ENCODE data around the gene PDGFC. TPM values are rescaled to one million over a fixed set of nuclear protein-coding genes. Genes with fewer than 3 reads are reported as not detected.

Gene PDGFC
- total and polyA plus RNA-seq, 2 of the 8 experiments (the other 6 are each of a cell fraction or from before 2014, with no cell fraction given) = 0.65 to 2.7 TPM

DNA sequence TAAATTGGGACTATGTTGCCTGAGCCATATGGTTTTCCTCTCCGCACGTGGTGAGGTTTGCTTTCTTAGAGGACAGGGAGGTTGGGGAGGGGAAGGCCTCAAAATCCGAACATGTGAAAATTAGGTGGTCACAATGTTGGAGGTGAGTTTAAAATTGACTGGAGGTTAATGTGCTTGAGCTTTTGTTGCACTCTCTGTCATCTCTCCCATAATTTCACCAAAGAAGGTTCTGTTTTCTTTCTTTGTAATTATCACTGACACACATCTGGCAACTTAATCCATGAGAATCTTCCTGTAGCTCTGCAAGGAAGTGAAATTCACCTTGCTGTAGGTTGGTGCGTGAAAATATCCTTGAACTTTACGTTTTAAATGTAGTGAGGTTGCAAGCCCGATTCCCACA is 225.5 kb downstream of the PDGFC start:
- Histone ChIP-seq H3K79me2 (ENCODE audit: control insufficient read depth in 1 of 2, insufficient read depth in 2 of 2, low read length in 2 of 2) (no peaks in the 10 kb centered on the region), H2BK12ac (ENCODE audit: low read depth, low read length) (no peak overlapping the region), H3K14ac (ENCODE audit: insufficient read length) (no peak overlapping the region), H3K4me2 (ENCODE audit: insufficient read depth in 1 of 2, low read depth in 2 of 2, low read length in 2 of 2) (no peak overlapping the region), H4K5ac (ENCODE audit: insufficient read length, low read depth, low read length) (no peak overlapping the region), H2BK120ac (replicated peaks; ENCODE audit: low read depth, low read length) (no peak overlapping the region), H3K36me3 (ENCODE audit: control insufficient read depth in 2 of 4, insufficient read depth in 4 of 4, low read length in 3 of 4) (no peaks in the 10 kb centered on the region), H3K27ac (ENCODE audit: low read depth, low read length) (no peak overlapping the region), H3K4me3 (ENCODE audit: extremely low read depth in 1 of 4, insufficient read depth in 2 of 4, low read depth in 3 of 4, low read length in 4 of 4) (no peak overlapping the region), H3K9ac (replicated peaks in 1 of 4; ENCODE audit: extremely low read depth in 1 of 4, low read depth in 3 of 4, low read length in 3 of 4) (no peak overlapping the region), H3K56ac (replicated peaks; ENCODE audit: insufficient read length, low read depth, low read length) (no peak overlapping the region), H4K20me1 (replicated peaks in 1 of 2; ENCODE audit: control insufficient read depth in 1 of 2, insufficient read depth in 2 of 2, low read length in 2 of 2) (no peaks in the 10 kb centered on the region), H3K79me1 (ENCODE audit: low read depth, low read length) (no peaks in the 10 kb centered on the region), H2BK5ac (ENCODE audit: low read depth, low read length) (no peak overlapping the region), H2BK15ac (ENCODE audit: low read length) (no peak overlapping the region), H2AFZ (ENCODE audit: low read length) (peak overlapping the region; percentile 92), H3K18ac (ENCODE audit: extremely low read depth, low read length) (no peak overlapping the region), H3K4ac (replicated peaks; ENCODE audit: insufficient read length, low read depth, low read length) (no peak overlapping the region), H3K23me2 (ENCODE audit: low read depth, low read length) (no peaks in the 10 kb centered on the region), H3K4me1 (replicated peaks in 1 of 4; ENCODE audit: control insufficient read depth in 3 of 4, insufficient read depth in 4 of 4, low read length in 3 of 4) (no peaks in the 10 kb centered on the region), H4K91ac (replicated peaks; ENCODE audit: insufficient read length, low read length) (no peak overlapping the region), H3K27me3 (replicated peaks in 1 of 4; ENCODE audit: control insufficient read depth in 3 of 4, extremely low read depth in 1 of 4, insufficient read depth in 3 of 4, low read length in 3 of 4) (no peaks in the 10 kb centered on the region), H3K23ac (ENCODE audit: insufficient read length) (no peak overlapping the region), H2AK5ac (ENCODE audit: low read depth, low read length) (no peak overlapping the region), H2BK20ac (ENCODE audit: low read length) (no peak overlapping the region), H3K9me3 (ENCODE audit: insufficient read depth in 2 of 2, low read depth in 1 of 2, low read length in 1 of 2) (no peaks in the 10 kb centered on the region; a peak in 1 of 4 replicates), H4K8ac (ENCODE audit: extremely low read depth, insufficient read depth, low read length) (no peak overlapping the region)
- DNase-seq (ENCODE audit: low read depth in 1 of 2, low spot score in 2 of 2) = no peak
- POLR2A ChIA-PET (ENCODE audit: partially characterized antibody) = interaction anchor here (0.7 kb wide), 1 partner anchor 226 kb away, joined by 3 read pairs; no protein-coding TSS in a partner anchor
- WGBS, 2 experiments (ENCODE audit: extremely low coverage in 1 of 2, insufficient coverage in 1 of 2, insufficient read length in 1 of 2, insufficient replicate concordance in 2 of 2, low coverage in 1 of 2, low lambda C conversion rate in 2 of 2, missing lambda C conversion rate in 1 of 2) = 98% methylated on average over 6 of the region's 6 CpGs; no CpG with 5 or more reads in 1 of the 2 experiments
- CTCF ChIA-PET (ENCODE audit: partially characterized antibody) = no interaction called here
- no peak for FAIRE-seq
- TF ChIP-seq SP4 (IDR thresholded peaks at IDR 0.05; ENCODE audit: low read length) (no peak), RNF2 (IDR thresholded peaks at IDR 0.05; ENCODE audit: borderline replicate concordance, low read depth, low read length, missing control alignments, poor library complexity, severe bottlenecking) (no peak), RXRA (IDR thresholded peaks at IDR 0.05; ENCODE audit: insufficient read depth, low read depth, low read length) (no peak), TAF1 (IDR thresholded peaks at IDR 0.05; ENCODE audit: low read depth, low read length) (no peak), ASH2L (IDR thresholded peaks at IDR 0.05; ENCODE audit: low read length) (no peak), NRF1 (IDR thresholded peaks at IDR 0.05; ENCODE audit: low read depth, low read length) (no peak), CEBPB (IDR thresholded peaks at IDR 0.05; ENCODE audit: low read depth, low read length) (no peak), ATF3 (IDR thresholded peaks at IDR 0.05; ENCODE audit: insufficient read depth, low read depth, low read length) (no peak), MAFK (IDR thresholded peaks at IDR 0.05; ENCODE audit: low read depth, low read length) (no peak)
